ENCODE results near the gene ZNF3.

ZNF3 gene

DNA sequence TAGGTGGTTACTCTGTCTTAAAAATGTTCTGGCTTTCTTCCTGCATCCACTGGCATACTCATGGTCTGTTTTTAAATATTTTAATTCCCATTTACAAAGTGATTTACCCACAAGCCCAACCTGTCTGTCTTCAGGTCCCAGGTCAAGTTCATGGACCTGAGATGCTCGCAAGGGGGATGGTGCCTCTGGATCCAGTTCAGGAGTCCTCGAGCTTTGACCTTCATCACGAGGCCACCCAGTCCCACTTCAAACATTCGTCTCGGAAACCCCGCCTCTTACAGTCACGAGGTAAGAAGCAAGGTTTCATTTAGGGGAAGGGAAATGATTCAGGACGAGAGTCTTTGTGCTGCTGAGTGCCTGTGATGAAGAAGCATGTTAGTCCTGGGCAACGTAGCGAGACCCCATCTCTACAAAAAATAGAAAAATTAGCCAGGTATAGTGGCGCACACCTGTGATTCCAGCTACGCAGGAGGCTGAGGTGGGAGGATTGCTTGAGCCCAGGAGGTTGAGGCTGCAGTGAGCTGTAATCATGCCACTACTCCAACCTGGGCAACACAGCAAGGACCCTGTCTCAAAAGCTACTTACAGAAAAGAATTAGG is 57.4 kb downstream of the ZNF3 start:
- H3K4me3 ChIP-seq (ENCODE audit: low read depth, low read length) = no peak overlapping the region
- no peak for DNase-seq (ENCODE audit: low read depth)

GRCh38 chr7:100023526-100023925 is 58.0 kb downstream of the ZNF3 start:
- no peak overlapping the region for H3K4me3 ChIP-seq (ENCODE audit: low read depth, low read length)
- DNase-seq (ENCODE audit: low read depth) = no peak
- TF ChIP-seq CTCF (IDR thresholded peaks at IDR 0.05; ENCODE audit: insufficient read depth, low read depth, low read length, missing control alignments) = no peak

More for the DNA sequence above, 57.4 kb downstream of the ZNF3 start:
- no peak for TF ChIP-seq CTCF (IDR thresholded peaks at IDR 0.05; ENCODE audit: insufficient read depth, low read depth, low read length, missing control alignments)

GRCh38 chr7:100022621-100023020 is 58.9 kb downstream of the ZNF3 start:
- TF ChIP-seq CTCF (IDR thresholded peaks at IDR 0.05; ENCODE audit: insufficient read depth, low read depth, low read length, missing control alignments) = no peak
- no peak overlapping the region for H3K4me3 ChIP-seq (ENCODE audit: low read depth, low read length)
- DNase-seq (ENCODE audit: low read depth) = no peak

DNA sequence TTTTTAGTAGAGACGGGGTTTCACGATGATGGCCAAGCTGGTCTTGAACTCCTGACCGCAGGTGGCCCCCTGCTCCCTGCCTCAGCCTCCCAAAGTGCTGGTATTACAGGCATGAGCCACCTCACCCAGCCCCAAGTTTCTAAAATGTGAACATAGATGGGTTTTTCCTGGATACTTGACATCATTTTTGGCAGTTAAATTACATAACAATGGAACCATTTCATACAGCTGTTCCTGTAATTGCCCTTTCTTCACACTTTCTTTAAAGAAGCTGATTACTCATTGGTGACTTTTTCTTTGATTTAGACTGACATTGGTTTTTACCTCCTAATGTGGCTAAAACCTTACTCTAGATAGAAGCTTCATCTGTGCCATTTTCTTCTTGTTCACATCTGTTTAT is 60.2 kb downstream of the ZNF3 start:
- no peak overlapping the region for H3K4me3 ChIP-seq (ENCODE audit: low read depth, low read length)
- TF ChIP-seq CTCF (IDR thresholded peaks at IDR 0.05; ENCODE audit: insufficient read depth, low read depth, low read length, missing control alignments) = no peak

More for the DNA sequence above, 60.2 kb downstream of the ZNF3 start:
- no peak for DNase-seq (ENCODE audit: low read depth)
